Measurements from ENCODE around the gene HAPLN2. TPM values are rescaled to one million over a fixed set of nuclear protein-coding genes. Genes with fewer than 3 reads are reported as not detected.

The HAPLN2 gene
- total RNA-seq, 1 experiment from 2014 or later: not detected

- Mint-ChIP-seq H3K9me3 (ENCODE audit: low read depth, unreplicated experiment) (no peaks in the 10 kb centered on the region), H3K36me3 (ENCODE audit: insufficient read depth, unreplicated experiment) (peaks cover 83% of the 10 kb centered on the region), H3K27me3 (ENCODE audit: unreplicated experiment) (no peaks in the 10 kb centered on the region), H3K4me1 (ENCODE audit: low read depth, unreplicated experiment) (no peaks in the 10 kb centered on the region), H3K4me3 (ENCODE audit: low read depth, unreplicated experiment) (no peak overlapping the region), H3K27ac (ENCODE audit: unreplicated experiment) (no peak overlapping the region)
- BruUV-seq (replicated peaks): no TSS peak
- CTCF ChIA-PET: interaction anchor here (0.6 to 1.2 kb wide), 4 partner anchors 17 to 66 kb away, joined by 3 to 5 read pairs (median 4); no protein-coding TSS in a partner anchor
- DNase-seq: no peak
- intact Hi-C loops (cut with micrococcal nuclease; ENCODE audit: unreplicated experiment): no loop called here
- no peak for TF ChIP-seq CTCF (IDR thresholded peaks at IDR 0.05; ENCODE audit: unreplicated experiment)
Measured at GRCh38 chr1:156643049-156643777, 24.0 kb downstream of the HAPLN2 start.

GRCh38 chr1:156643778-156644092 lies 24.5 kb downstream of the HAPLN2 start:
- Mint-ChIP-seq H3K4me3 (ENCODE audit: low read depth, unreplicated experiment) (no peak overlapping the region), H3K9me3 (ENCODE audit: low read depth, unreplicated experiment) (no peaks in the 10 kb centered on the region), H3K27me3 (ENCODE audit: unreplicated experiment) (no peaks in the 10 kb centered on the region), H3K36me3 (ENCODE audit: insufficient read depth, unreplicated experiment) (peaks cover 80% of the 10 kb centered on the region), H3K4me1 (ENCODE audit: low read depth, unreplicated experiment) (no peaks in the 10 kb centered on the region), H3K27ac (ENCODE audit: unreplicated experiment) (no peak overlapping the region)
- no peak for DNase-seq
- CTCF ChIA-PET: interaction anchor here (0.6 to 1.2 kb wide), 2 partner anchors 20 to 84 kb away, joined by 5 to 6 read pairs; partner anchors contain the start of gene METTL25B
- no TSS peak for BruUV-seq (replicated peaks)
- intact Hi-C loops (cut with micrococcal nuclease; ENCODE audit: unreplicated experiment): no loop called here
- TF ChIP-seq CTCF (IDR thresholded peaks at IDR 0.05; ENCODE audit: unreplicated experiment): no peak

- Mint-ChIP-seq H3K27ac (ENCODE audit: unreplicated experiment) (no peak overlapping the region), H3K27me3 (ENCODE audit: unreplicated experiment) (no peaks in the 10 kb centered on the region), H3K4me3 (ENCODE audit: low read depth, unreplicated experiment) (no peak overlapping the region)
Measured at GRCh38 chr1:156644146-156644545, 24.9 kb downstream of the HAPLN2 start.

GRCh38 chr1:156644640-156645039 lies 25.4 kb downstream of the HAPLN2 start:
- intact Hi-C loops (cut with micrococcal nuclease; ENCODE audit: unreplicated experiment): no loop called here
- DNase-seq: no peak
- TF ChIP-seq CTCF (IDR thresholded peaks at IDR 0.05; ENCODE audit: unreplicated experiment): no peak
- Mint-ChIP-seq H3K27ac (ENCODE audit: unreplicated experiment) (no peak overlapping the region), H3K4me3 (ENCODE audit: low read depth, unreplicated experiment) (no peak overlapping the region), H3K36me3 (ENCODE audit: insufficient read depth, unreplicated experiment) (peaks cover 76% of the 10 kb centered on the region), H3K9me3 (ENCODE audit: low read depth, unreplicated experiment) (no peaks in the 10 kb centered on the region), H3K4me1 (ENCODE audit: low read depth, unreplicated experiment) (no peaks in the 10 kb centered on the region), H3K27me3 (ENCODE audit: unreplicated experiment) (no peaks in the 10 kb centered on the region)
- CTCF ChIA-PET: no interaction called here
- no TSS peak for BruUV-seq (replicated peaks)

More at GRCh38 chr1:156644146-156644545, 24.9 kb downstream of the HAPLN2 start:
- no peak for DNase-seq
- CTCF ChIA-PET: interaction anchor here (0.6 kb wide), 1 partner anchor 84 kb away, joined by 6 read pairs; the partner anchor contains the start of gene METTL25B
- intact Hi-C loops (cut with micrococcal nuclease; ENCODE audit: unreplicated experiment): no loop called here
- BruUV-seq (replicated peaks): no TSS peak
- H3K4me1 Mint-ChIP-seq (ENCODE audit: low read depth, unreplicated experiment): no peaks in the 10 kb centered on the region
- no peak for TF ChIP-seq CTCF (IDR thresholded peaks at IDR 0.05; ENCODE audit: unreplicated experiment)
- H3K36me3 Mint-ChIP-seq (ENCODE audit: insufficient read depth, unreplicated experiment): peaks cover 79% of the 10 kb centered on the region
- H3K9me3 Mint-ChIP-seq (ENCODE audit: low read depth, unreplicated experiment): no peaks in the 10 kb centered on the region

Data from Calu3 (cell line).